ENCODE data around the gene C2orf76.

DNA sequence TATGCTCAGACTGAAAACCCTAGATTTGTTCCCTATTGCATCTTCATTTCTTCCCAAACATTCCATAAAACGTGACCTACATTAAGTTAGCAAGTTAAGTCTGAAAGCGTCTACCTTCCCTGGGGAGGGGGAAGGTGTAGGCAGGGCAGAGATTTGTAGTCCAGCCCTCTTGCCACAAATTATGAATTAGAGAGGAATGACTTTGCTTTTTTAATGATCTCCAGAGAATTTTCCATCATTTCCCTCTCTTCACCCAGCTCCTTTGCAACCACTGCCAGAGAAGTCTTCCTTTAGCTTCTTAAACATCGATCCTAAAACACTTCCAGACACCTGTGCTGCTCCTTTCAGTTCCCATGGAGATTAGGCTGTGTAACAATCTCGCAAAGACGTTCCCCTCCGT is 1.2 kb downstream of the C2orf76 start:
- TF ChIP-seq, protein P1, sequence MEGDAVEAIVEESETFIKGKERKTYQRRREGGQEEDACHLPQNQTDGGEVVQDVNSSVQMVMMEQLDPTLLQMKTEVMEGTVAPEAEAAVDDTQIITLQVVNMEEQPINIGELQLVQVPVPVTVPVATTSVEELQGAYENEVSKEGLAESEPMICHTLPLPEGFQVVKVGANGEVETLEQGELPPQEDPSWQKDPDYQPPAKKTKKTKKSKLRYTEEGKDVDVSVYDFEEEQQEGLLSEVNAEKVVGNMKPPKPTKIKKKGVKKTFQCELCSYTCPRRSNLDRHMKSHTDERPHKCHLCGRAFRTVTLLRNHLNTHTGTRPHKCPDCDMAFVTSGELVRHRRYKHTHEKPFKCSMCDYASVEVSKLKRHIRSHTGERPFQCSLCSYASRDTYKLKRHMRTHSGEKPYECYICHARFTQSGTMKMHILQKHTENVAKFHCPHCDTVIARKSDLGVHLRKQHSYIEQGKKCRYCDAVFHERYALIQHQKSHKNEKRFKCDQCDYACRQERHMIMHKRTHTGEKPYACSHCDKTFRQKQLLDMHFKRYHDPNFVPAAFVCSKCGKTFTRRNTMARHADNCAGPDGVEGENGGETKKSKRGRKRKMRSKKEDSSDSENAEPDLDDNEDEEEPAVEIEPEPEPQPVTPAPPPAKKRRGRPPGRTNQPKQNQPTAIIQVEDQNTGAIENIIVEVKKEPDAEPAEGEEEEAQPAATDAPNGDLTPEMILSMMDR (IDR thresholded peaks at IDR 0.05) = no peak
- TF ChIP-seq POLR2A (IDR thresholded peaks at IDR 0.05) (no peak), POLR2AphosphoS5 (IDR thresholded peaks at IDR 0.05) (no peak)
